Stimulated activated CD4-positive, alpha-beta T cell treated with anti-CD3 and anti-CD28 coated beads, Interleukin-15, amount 100 ng/mL, for 48 hours (primary cell): ENCODE measurements around the gene PXN.

Experiments used
- DNase-seq, 2 donors: peaks; one replicate each; pipeline ENCODE4 v3.0.0-alpha.2; 2020; ENCODE audit warnings: low read depth in 2 of 2

PXN gene

DNA sequence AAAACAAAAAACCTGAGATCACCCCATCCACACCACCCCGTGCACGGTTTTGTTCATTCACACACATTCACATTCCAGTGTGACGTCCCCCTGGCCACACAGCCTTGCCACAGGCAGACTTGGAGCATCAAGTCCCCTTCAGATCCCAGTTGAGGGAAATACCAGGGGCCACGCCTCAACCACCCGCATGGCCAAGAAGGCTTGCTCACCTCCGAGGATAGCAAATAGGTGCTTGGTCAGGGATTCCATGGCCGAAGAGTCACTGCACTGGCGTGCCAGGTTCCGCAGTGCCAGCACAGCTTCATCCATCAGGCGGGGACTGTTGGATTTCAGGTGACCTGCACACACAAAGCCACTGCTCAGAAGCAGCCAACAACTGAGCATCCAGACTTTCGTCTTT, 90.0 kb downstream of the PXN start:
- no peak for DNase-seq

- DNase-seq, result no peak
Observed at GRCh38 chr12:120175062-120175461, 90.5 kb downstream of the PXN start.

GRCh38 chr12:120172053-120172452, 93.5 kb downstream of the PXN start:
- DNase-seq, result no peak

- no peak for DNase-seq
Observed at GRCh38 chr12:120170631-120171030, 94.9 kb downstream of the PXN start.

DNA sequence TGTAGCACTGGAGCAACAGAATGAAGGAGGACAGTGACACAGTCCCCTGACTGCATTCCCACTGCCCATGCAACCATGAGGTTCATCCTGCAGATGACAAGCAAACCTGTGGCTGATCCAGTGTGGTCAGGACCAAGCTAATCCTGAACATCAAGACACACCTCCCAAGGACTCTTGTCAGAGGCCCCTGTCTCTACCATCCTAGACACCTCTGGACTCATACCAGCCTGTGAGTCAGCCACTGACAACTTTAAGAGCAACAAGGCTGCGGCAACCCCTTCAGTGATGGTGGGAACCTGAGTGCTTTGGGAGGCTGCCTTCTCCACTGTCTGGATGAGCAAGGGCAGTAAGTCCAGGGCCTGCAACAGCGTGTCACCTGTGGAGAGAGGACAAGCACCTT, 95.6 kb downstream of the PXN start:
- DNase-seq, result no peak

DNA sequence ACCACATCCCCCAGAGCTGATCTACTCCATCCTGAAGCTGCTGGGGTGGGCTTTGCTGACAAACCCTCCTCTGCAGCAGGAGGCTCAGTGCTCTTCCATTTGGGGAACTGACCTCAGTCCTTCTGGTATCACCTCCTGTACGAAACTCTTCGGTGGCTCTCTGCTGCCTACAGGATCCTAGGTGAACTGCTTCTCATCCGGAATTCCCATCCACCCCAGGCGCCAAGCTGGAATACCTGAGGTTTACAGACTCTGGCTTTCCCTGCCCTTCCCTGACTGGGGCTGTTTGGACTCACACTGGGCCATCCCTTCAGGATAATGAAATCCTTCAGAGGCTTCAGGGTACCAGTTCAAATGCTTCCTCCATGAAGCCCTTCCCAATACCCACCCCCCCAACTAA, 97.2 kb downstream of the PXN start:
- no peak for DNase-seq

DNA sequence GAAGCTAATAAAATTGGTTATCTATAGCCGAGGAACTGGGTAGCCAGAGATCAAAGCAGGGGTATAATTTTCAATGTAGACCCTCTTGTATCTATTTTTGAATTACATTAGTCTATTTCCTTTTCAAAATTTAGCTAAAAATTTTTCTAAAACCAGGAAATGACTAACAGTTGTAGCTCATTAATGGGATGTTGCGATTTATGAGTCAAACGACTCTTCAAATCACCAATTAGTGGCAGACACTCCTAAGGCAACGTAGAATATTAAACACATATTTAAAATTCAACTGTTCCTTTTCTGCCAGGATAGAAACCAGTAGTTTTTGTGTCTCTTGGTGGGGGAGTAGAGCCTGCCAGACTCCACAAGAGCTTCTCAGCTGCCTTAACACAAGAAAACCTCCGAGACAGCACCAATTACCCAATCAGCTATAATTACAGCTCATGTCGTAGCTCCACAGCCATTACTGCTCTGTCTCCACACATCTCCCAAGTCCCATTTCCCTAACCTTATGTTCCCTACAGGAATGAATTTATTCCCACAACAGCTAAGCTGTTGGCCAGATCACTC, 97.9 kb downstream of the PXN start:
- no peak for DNase-seq

DNA sequence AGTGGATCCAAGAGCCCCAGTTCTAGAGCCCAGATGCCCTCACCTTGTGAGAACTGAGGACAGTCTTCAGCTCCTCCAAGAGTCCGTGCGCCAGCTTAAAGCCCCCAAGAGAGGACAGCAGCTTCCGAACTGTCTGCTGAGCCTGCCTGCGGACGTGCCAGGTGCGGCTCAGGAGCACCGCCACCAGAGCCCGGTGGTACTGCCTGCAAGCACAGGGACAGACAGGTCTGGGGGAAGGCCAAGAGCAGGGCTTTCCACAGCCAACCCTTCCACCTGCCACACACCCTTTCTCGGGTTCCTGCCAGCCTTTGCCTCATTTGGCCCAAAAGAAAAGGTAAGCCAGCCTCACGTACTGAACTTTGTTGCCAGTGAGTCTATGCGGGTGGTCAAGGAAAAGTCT, 101.2 kb downstream of the PXN start:
- DNase-seq, result no peak

DNA sequence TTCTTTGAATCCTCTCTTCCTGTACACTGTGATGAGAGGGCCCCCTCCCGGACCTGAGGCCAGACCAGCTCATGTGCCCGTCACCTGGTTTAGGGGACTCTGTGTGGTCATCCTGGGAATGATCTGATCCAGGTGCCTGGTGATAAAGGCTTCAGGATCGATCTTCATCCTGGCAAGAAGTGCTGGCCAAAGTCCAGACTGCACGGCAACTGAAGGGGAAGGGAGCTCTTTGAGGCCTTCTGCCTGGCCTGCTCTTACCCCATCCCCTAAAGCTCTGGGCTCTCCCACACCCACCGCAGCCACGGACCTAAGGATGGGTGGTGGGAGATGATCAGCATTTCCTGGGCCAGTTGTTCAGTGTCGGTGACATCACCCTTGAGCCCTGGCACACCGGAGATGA, 102.8 kb downstream of the PXN start:
- no peak for DNase-seq

- no peak for DNase-seq
Observed at GRCh38 chr12:120161852-120162251, 103.7 kb downstream of the PXN start.
